ENCODE results near the gene TUBA4A.

- TF ChIP-seq EP300 (IDR thresholded peaks at IDR 0.05) (no peak), POLR2A (IDR thresholded peaks at IDR 0.05) (no peak)
These were observed 40.7 kb downstream of the TUBA4A start for GRCh38 chr2:219213026-219213415.

Measured in tibial nerve (tissue), 3 donors.